8988T (cell line): ENCODE measurements around the gene KRT78.

Source experiments
- DNase-seq: peaks from one replicate; pipeline ENCODE4 v3.0.0; 2011

KRT78 gene

DNA sequence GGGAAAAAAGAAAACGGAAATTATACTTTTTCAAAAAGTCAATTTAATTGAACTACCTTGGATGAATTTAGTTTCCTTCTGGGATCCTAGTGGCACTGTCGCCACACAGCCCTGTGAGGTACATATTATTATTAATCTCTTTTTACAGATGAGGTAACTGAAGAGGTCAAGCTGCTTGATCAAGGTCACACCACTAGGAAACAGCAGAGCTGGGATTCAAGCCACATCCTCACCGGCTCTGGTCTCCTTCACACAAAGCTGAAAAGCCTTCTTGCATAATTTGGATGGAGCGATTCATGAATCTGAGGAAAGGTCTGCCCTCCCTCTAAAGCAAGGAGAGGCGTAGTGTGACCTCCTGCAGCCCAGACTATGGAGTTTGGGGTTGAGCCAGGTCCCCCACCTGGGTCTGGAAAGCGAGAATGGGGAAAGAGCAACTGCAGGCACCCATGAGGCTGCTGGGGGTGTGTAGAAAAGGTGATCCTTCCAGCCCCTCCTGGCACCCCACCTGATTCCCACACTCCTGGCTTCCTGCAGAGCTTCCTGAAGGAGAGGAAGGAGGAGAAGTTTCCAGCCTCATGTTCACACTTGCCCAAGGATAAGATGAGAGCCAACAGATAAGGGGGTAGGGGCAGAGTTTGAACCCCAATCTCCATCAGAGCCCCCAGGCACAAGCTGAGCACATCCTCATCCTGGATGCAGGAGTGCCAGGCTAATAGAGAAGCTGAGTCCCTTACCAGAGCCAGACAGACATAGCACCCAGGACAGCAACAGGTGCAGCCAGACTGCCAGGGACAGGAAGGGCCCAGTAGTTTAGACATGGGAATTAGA, 10.8 kb downstream of the KRT78 start:
- no peak for DNase-seq

DNA sequence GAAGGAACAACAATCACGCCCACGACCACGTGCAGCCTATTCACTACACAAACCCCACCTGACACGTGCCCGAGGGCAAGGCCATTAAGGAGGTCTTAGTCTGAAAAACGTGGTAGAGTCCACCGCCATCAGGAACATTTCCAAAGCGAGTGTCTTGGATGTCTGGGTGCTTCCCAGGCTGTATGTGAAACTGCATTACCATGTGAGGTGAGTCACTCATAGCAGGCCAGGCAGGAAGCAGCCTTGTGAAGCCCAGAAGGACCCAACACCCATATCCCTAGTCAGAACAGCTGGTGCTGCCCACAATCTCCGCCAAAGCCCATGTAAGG, 11.4 kb downstream of the KRT78 start:
- no peak for DNase-seq

GRCh38 chr12:52836491-52837412, 12.0 kb downstream of the KRT78 start:
- no peak for DNase-seq

GRCh38 chr12:52836042-52836466, 12.7 kb downstream of the KRT78 start:
- no peak for DNase-seq

DNA sequence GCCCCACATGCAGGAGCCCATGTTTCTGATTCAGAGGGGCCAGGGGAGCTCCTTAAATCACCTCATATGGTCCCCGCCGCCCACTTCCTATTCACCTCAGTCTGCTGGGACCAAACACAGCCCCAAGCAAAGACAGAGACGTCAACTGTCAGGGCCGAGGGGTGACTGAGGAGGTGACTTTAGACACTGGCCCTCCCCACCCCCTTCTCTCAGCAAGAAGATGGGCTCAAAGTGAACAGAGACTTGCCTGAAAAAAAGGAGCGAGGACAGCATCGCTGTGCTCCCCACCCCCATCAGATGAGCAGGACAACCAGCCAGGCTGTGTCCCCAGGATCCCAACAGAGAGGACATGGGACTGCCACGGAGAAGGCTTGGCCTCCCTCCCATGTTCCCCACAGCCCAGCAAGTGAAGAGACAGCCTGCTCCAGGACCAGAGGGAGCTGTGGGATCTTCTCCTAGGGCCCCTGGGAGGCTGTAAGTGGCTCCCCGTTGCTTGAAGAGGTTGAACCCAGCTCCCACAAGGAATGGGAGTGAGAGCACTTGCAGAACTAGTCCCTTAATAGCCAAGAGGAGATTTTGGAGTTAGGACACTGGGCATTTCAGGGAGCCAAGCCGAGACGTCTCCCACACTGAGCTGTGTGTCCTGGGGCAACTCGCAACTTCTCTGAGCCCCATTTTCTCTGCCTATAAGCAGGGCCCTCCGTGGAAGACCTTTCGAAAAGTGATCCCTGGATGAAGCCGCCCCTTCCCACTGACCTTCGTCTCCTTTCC, 13.3 kb downstream of the KRT78 start:
- DNase-seq, result no peak

DNA sequence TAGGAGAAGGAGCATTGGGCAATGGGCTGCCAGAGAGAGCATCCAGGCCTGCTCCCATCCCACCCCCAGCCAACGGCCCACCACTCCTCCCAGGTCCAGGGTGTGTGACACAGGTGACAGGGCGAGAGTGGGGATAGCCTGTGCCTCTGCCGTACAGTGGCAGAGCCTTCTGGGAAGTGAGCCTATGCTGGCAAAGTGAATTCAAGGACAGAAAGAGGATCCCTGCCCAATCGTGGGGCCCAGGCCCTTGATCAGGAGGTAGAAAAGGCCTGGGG, 14.1 kb downstream of the KRT78 start:
- DNase-seq, result no peak

DNA sequence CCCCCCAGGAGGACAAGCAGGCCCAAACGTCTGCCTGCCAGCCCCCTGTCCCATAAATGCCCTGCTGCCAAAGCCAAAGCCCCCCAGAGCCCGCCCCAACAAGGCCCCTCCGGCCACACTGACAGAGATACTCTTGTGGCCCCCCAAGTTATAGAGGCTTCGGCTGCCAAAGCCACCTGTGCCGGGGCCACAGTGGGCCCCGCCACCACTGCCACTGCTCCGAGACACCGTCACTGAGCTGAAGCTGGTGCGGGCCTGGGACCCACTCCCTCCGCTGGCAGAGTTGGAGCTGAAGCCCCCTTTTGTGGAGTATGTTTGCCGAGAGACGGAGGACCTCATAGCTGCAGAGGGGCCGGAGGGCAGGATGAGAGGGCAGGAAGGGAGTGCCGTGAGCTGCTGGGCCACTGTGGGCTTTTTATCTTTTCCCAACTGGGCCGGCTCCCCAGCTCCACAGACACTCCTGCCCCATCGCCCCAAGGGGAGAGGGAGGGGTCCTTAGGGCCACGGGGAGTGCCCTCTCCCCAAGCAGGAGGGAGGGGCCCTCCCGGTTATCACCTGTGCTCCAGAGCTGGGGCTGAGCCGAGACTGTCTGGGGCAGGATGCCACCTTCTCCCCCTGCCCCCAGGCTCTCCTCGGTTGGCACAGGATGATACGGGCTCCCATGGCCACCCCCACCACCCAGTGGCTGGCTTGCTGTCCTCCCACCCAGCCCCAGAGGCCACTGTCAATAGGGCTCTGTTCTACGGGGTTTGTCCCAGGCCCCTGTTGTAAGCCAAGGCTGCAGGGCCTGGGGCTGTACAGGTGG, 14.7 kb downstream of the KRT78 start, which contains the start of gene KRT79:
Gene KRT79, minus strand, starts transcription at position 390 of the 805 bp plus-strand sequence. Its CDS starts 51 bp downstream, at position 339.
- no peak for DNase-seq

DNA sequence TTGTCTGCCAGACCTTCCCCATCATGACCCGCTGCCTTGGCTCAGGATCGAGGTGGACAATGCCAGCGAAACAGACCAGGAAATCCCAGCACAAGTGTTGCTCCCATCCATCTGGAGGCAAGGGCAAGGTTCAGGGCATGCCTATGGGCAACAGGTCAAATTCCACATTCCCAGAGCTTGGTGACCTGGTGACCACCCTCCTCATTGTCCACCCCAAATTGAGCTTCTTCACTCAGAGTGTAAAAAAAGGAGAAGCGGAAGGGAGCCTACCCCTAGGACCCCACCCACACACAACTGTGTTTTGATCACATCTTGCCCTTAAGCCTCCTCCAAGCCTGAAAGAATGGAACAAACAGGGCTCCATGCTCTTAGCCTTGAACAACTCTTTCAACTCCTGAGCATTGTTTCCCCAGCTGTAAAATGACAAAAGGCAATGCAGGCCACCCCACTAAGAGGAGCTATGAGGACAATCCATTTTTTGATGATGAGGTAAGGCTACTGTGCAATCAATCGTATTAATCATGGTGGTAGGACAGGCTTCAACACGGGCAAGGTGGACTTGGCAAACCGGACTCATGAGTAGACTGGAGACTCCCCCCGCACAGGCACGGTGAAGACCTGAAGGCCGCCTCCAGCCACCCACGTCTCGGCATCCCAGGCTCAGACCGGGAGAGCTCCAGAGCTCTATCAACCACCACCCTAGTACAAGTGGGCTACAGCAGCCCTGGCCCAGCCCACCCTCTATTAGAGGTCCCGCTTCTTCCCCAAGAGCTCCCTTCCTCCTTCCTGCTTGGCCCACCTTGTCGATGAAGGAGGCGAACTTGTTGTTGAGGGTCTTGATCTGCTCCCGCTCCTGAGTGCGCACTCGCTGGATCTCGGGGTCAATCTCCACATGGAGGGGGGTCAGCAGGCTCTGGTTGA, 15.5 kb downstream of the KRT78 start:
- DNase-seq, result no peak

DNA sequence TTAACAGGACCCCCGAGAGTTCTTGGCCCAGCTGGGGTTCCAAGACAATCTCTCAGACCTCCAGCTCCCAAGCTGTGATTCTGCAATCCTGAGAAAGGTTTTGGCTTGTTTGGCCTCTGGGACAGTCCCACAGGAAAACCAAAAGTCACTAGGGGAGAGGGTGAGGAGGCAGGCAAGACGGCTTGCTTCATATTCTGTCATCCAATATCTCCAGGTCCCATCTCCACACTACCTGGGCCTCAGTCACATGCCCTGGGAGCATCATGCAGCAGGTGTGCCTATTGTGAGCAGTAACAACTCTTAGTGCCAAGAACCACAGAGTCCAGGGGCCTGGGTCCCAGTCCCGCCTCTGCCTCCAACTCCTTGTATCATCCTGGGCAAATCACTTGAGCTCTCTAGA, 16.3 kb downstream of the KRT78 start:
- DNase-seq, result no peak

GRCh38 chr12:52831251-52831650, 17.5 kb downstream of the KRT78 start:
- DNase-seq, result no peak

DNA sequence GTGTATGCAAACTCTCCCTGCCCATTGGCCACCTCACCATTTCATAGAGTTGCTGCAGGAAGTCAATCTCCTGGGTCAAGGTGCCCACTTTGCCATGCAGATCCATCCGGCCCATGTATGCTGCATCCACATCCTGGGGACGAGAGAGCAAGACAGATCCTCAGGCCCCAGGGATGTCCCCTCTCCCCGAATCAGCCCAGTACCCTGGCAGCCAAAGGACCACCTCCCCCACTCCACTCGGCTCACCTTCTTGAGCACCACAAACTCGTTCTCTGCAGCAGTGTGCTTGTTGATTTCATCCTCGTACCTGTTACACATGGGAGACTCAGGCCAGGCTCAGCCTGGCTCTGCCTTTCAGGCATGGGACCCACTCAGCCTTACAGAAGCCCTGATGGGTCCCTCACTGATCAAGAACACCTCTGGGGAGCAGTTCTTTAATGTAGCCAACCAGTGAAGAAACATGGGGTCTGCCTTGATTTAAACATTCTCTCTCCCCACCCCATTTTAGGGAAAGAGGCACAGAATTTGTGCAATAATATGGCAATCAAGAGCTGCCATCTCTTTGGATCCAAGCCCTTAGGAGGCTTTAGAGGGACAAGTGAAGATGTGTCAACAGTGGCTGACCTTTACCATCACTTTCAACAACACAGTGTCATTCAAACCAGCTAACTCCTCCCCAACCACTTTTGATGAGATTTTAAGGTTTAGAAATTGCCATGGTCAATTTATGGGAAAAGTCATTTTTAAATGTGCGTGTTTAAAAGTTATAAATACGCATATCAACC, 18.6 kb downstream of the KRT78 start:
- DNase-seq, result no peak

DNA sequence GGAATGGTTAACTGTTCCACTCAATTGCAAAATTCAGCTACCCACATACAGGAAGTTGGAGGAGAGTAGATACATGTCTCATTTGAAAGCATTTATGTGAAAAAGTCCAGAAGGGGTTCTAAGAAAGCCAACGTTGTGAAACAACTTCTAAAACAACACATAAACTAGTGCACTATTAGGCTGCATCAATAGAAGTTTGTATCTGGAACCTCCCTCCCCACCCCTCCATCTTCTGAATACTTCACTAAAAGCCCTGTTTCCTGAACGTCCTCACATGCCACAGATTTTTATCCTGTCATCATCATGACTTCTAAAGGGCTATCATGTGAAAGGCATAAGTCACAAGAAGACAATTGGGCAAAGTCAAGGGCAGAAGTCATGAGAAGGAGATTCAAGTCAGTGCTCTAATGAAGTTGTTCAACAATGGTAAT, 20.2 kb downstream of the KRT78 start:
- no peak for DNase-seq

GRCh38 chr12:52828156-52828555, 20.6 kb downstream of the KRT78 start:
- no peak for DNase-seq

GRCh38 chr12:52827499-52828090, 21.2 kb downstream of the KRT78 start:
- no peak for DNase-seq

DNA sequence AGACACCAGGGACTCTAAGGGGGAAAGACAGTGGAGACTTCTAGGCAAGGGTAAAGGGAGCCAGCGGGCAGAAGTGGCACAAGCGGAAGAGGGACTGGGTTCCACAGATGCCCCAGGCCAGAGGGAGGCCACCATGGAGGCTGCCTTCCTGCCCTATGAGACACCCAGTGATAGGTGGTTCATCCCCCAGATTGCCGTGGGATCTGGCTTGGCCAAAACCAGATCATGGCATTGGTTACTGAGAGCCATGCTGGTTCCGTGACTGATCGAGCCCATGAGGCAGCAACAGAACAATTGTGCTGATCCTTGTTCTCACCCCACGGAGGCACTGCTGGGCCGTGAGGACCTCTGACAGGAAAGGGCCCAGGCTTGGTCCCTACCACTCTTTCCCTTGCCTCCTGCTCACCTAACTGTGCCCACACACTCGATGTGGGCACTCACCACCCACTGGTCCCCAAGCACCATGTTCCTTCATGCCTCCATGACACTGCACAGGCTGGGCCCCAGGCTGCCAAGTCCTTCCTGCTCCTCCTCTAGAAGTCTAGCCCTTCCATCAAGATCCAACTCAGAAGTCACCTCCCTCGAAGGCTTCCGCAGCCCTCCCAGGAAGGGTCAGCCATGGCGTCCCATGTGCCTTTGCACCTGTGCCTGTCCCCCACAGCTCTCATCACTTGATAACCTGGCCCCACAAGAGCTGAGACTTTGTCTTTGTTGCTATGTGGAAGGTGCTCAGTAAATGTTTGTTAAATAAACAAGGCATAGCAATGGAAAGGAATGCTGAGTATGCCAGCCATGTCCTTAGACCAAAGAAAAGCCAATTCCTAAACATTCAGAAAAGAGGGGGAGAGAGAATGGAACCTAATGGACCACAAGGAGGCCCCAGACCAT, 21.9 kb downstream of the KRT78 start:
- no peak for DNase-seq

- no peak for DNase-seq
These were observed 22.8 kb downstream of the KRT78 start for GRCh38 chr12:52825961-52826360.

GRCh38 chr12:52824741-52825410, 23.9 kb downstream of the KRT78 start:
- no peak for DNase-seq

DNA sequence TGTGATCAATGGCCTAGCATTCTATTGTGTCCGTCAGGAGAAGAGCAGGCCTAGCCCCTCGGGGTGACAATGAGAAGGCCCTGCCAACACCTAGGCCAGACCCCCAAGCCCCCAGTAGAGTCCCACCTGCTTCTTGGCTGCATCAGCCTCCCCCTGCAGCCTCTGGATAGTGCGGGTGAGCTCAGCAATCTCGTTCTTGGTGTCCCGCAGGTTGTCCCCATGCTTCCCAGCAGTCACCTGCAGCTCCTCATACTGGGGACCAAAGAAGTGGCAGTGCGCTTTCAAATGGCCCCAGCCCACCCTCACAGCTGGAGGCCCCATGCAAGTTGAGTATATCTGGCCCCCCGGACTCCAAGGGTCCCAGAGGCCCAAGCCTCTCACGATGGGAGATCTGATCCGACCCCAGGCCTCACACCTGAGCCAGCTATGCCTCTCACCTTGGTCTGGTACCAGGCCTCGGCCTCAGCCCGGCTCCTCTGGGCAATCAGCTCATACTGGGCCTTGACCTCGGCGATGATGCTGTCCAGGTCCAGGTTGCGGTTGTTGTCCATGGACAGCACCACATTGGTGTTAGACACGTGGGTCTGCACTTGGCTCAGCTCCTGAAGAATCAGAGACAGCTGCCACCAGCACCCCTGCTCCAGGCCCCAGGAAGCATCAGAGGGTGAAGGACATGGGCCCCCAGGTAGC, 24.9 kb downstream of the KRT78 start:
- DNase-seq, result no peak
